Gastrocnemius medialis (tissue), 4 donors: ENCODE data around the gene MAP7. TPM values are rescaled to one million over a fixed set of nuclear protein-coding genes. Genes with fewer than 3 reads are reported as not detected.

Source experiments
- ATAC-seq, 2 donors: fragments of 150-250 bp; one replicate each; pipeline ENCODE4 v1.9.1; 2016
- DNase-seq, 2 donors: peaks; one replicate each; pipeline ENCODE4 v3.0.0-alpha.2; 2019
- H3K27ac ChIP-seq, 4 donors: fragments of 200-600 bp; sonication (generic); 1 replicate in 1 of 4; 2 replicates in 3 of 4; pipeline ENCODE4 v1.5.1; 2016 to 2018; ENCODE audit warnings: mild to moderate bottlenecking in 2 of 4, moderate library complexity in 1 of 4
- H3K27me3 ChIP-seq, 3 donors: fragments of 200-600 bp; sonication (generic) in 2 of 3; 1 replicate in 1 of 3; 2 replicates in 2 of 3; pipeline versions ENCODE4 v1.5.1 to v1.6.0; 2016 to 2019; ENCODE audit warnings: mild to moderate bottlenecking in 1 of 3, moderate library complexity in 1 of 3
- H3K36me3 ChIP-seq, 2 donors: fragments of 200-600 bp; sonication (generic) in 1 of 2; one replicate each; pipeline ENCODE4 v1.5.1; 2017 to 2018
- H3K4me1 ChIP-seq, 2 donors: fragments of 200-600 bp; sonication (generic) in 1 of 2; one replicate each; pipeline ENCODE4 v1.5.1; 2016 to 2017; ENCODE audit warnings: mild to moderate bottlenecking in 2 of 2
- H3K4me3 ChIP-seq, 4 donors: fragments of 200-600 bp; sonication (generic) in 3 of 4; 1 replicate in 1 of 4; 2 replicates in 3 of 4; pipeline ENCODE4 v1.5.1; 2016 to 2019; ENCODE audit warnings: mild to moderate bottlenecking in 2 of 4
- H3K9me3 ChIP-seq, 3 donors: fragments of 200-600 bp; sonication (generic) in 2 of 3; 1 replicate in 1 of 3; 2 replicates in 2 of 3; pipeline ENCODE4 v1.5.1; 2016 to 2019
- POLR2A ChIP-seq, 2 donors: fragments of 450-650 bp; IDR thresholded peaks; one replicate each; pipeline ENCODE4 v1.6.1; 2017; ENCODE audit warnings: antibody characterized with exemption in 2 of 2, mild to moderate bottlenecking in 2 of 2, moderate library complexity in 2 of 2
- in situ Hi-C, 4 donors: fragments of 200-750 bp; cut with MboI; loops; one replicate each; pipeline versions ENCODE4 v1.15.0 to v1.8.0; 2017; ENCODE audit warnings: low sequenced_read_pairs in 4 of 4
- intact Hi-C: fragments of 100-400 bp; cut with DNase I; formaldehyde crosslinking; loops from one replicate; pipeline ENCODE4 v1.15.1; 2023; ENCODE audit warnings: low total_unique reads
- total RNA-seq, 4 donors: library from RNA; depleted of rRNA; stranded (reverse); fragments of >200 nt; gene quantifications; one replicate each; pipeline versions ENCODE4 v1.1.0 to v1.2.3, GENCODE V29; 2016
- TF ChIP-seq, protein P1 (sequence below), 5 experiments: fragments of 450-650 bp in 3 of 5; fragments of 200-600 bp in 2 of 5; sonication (generic) in 2 of 5; IDR thresholded peaks in 4 of 5; conservative IDR thresholded peaks in 1 of 5; 1 replicate in 4 of 5; 2 replicates in 1 of 5; pipeline ENCODE4 v1.5.1; 2016 to 2019; ENCODE audit warnings: antibody characterized with exemption in 5 of 5, mild to moderate bottlenecking in 3 of 5, moderate library complexity in 3 of 5

MAP7 gene
- total RNA-seq, 4 donors from 2014 or later: 0.22 to 0.56 (median 0.39) TPM

DNA sequence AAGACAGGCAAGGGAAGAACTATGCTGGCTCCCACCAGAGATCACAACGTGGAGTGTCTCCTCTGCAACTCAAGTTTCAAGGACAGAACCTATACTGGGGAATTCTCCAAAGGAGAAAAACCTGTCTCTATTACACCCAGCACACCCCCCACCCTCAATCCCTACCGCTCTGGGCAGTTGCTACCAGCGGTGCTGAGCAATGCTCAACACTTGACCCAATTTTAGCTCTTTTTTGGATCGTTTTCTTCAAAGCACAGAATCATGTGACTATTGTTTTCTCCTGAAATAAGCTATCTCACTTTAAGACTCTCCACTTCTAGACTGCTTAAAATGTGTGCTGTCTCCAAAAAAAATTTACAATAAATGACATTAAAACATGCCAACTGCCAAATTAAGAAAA is 23.3 kb downstream of the MAP7 start:
- in situ Hi-C loops: no loop called here

GRCh38 chr6:136526196-136526930 is 23.9 kb downstream of the MAP7 start:
- Histone ChIP-seq H3K4me3 (no peak overlapping the region), H3K27ac (no peak overlapping the region), H3K27me3 (peaks cover 0 to 3% (median 0%) of the 10 kb centered on the region in 3 donors), H3K4me1 (no peaks in the 10 kb centered on the region), H3K9me3 (no peaks in the 10 kb centered on the region), H3K36me3 (no peaks in the 10 kb centered on the region)
- intact Hi-C loops: no loop called here
- DNase-seq (peak in 1 of 2 donors; percentile 3), ATAC-seq (no peak)
- no peak for TF ChIP-seq POLR2A (IDR thresholded peaks at IDR 0.05)
- TF ChIP-seq, protein P1, sequence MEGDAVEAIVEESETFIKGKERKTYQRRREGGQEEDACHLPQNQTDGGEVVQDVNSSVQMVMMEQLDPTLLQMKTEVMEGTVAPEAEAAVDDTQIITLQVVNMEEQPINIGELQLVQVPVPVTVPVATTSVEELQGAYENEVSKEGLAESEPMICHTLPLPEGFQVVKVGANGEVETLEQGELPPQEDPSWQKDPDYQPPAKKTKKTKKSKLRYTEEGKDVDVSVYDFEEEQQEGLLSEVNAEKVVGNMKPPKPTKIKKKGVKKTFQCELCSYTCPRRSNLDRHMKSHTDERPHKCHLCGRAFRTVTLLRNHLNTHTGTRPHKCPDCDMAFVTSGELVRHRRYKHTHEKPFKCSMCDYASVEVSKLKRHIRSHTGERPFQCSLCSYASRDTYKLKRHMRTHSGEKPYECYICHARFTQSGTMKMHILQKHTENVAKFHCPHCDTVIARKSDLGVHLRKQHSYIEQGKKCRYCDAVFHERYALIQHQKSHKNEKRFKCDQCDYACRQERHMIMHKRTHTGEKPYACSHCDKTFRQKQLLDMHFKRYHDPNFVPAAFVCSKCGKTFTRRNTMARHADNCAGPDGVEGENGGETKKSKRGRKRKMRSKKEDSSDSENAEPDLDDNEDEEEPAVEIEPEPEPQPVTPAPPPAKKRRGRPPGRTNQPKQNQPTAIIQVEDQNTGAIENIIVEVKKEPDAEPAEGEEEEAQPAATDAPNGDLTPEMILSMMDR (IDR thresholded peaks at IDR 0.05 in 4 of 5, conservative IDR thresholded peaks at IDR 0.05 in 1 of 5): no peak
- in situ Hi-C loops: no loop called here

More for the DNA sequence above, 23.3 kb downstream of the MAP7 start:
- intact Hi-C loops: no loop called here
- H3K36me3 ChIP-seq: no peaks in the 10 kb centered on the region
- H3K4me3 ChIP-seq: no peak overlapping the region
- peaks cover 0 to 3% (median 0%) of the 10 kb centered on the region in 3 donors for H3K27me3 ChIP-seq
- no peaks in the 10 kb centered on the region for H3K4me1 ChIP-seq
- no peak overlapping the region for H3K27ac ChIP-seq
- ATAC-seq (no peak), DNase-seq (no peak)
- no peaks in the 10 kb centered on the region for H3K9me3 ChIP-seq
- TF ChIP-seq, protein P1 (IDR thresholded peaks at IDR 0.05 in 4 of 5, conservative IDR thresholded peaks at IDR 0.05 in 1 of 5): no peak
- no peak for TF ChIP-seq POLR2A (IDR thresholded peaks at IDR 0.05)

- intact Hi-C loops: no loop called here
- DNase-seq (no peak), ATAC-seq (no peak)
- no peaks in the 10 kb centered on the region for H3K4me1 ChIP-seq
- H3K36me3 ChIP-seq: no peaks in the 10 kb centered on the region
- no peak overlapping the region for H3K27ac ChIP-seq
- in situ Hi-C loops: no loop called here
- peaks cover 0 to 3% (median 0%) of the 10 kb centered on the region in 3 donors for H3K27me3 ChIP-seq
- no peak for TF ChIP-seq POLR2A (IDR thresholded peaks at IDR 0.05)
- TF ChIP-seq, protein P1 (IDR thresholded peaks at IDR 0.05 in 4 of 5, conservative IDR thresholded peaks at IDR 0.05 in 1 of 5): no peak
- no peaks in the 10 kb centered on the region for H3K9me3 ChIP-seq
- H3K4me3 ChIP-seq: no peak overlapping the region
These were observed 24.5 kb downstream of the MAP7 start for GRCh38 chr6:136525586-136526195.

- in situ Hi-C loops: no loop called here
- no peaks in the 10 kb centered on the region for H3K36me3 ChIP-seq
- TF ChIP-seq, protein P1 (IDR thresholded peaks at IDR 0.05 in 4 of 5, conservative IDR thresholded peaks at IDR 0.05 in 1 of 5): no peak
- no peak for TF ChIP-seq POLR2A (IDR thresholded peaks at IDR 0.05)
- intact Hi-C loops: no loop called here
- no peak for DNase-seq
- H3K27ac ChIP-seq: no peak overlapping the region
- H3K4me1 ChIP-seq: no peaks in the 10 kb centered on the region
- no peaks in the 10 kb centered on the region for H3K9me3 ChIP-seq
- no peak overlapping the region for H3K4me3 ChIP-seq
- no peak for ATAC-seq
- H3K27me3 ChIP-seq: peaks cover 0 to 3% (median 0%) of the 10 kb centered on the region in 3 donors
These were observed 25.2 kb downstream of the MAP7 start for GRCh38 chr6:136524936-136525413.
